NCI-H128 (cell line): ENCODE measurements around the gene AP2A1.

Experiments
- DNase-seq: peaks from one replicate; lab custom pipeline; 2025; ENCODE audit not compliant: unreplicated experiment; lab: John Stamatoyannopoulos, UW

Gene AP2A1

GRCh38 chr19:49854378-49855263 lies 87.8 kb downstream of the AP2A1 start:
- DNase-seq, result no peak

GRCh38 chr19:49855277-49855675 lies 88.5 kb downstream of the AP2A1 start:
- no peak for DNase-seq

DNA sequence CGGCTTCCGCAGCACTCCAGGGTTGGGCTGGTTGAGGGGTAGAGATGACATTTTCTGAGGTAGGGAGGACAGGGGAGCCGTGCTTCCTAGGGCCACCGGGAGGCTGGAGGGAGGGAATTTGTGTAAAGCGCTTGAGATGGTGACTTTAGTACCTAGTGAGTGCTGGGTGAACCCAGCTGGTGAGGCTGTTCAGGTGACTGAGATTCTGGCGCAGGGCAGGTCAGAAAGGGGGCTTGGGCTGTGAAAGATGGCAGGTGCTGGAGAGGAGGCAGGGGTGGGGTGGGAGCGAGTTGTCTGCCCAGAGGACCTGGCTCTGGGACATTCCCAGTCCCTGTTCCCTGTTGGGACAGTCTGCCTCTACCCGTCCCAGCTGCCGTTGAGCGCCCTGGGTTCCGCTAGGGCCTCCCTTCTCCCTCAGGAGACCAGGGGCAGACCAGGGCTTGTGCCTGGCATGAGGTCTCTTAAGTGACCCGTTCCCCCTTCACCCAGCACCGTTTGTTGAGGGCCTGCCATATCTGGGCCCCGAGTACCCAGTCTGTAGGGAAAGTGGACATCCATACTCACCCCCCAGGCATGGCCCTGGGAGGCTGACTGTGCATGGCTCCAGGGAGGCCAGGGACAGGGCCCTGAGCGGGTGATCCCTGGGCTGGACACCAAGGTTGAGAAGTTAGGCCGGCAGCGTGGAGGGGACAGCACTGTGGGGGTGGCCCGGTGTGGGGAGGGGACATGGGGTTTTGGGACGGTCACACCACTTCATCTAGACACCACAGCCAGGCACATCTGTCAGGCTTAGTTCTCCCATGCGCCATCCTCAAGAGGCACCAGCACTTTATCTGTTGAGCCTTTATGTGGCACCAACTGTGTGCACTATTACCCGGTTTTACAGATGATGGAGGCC lies 89.1 kb downstream of the AP2A1 start:
- no peak for DNase-seq

- no peak for DNase-seq
Observed at GRCh38 chr19:49856574-49857021, 89.8 kb downstream of the AP2A1 start.
